Stimulated activated CD8-positive, alpha-beta memory T cell treated with anti-CD3 and anti-CD28 coated beads, Interleukin-4, amount 100 ng/mL, for 4 hours (primary cell): ENCODE results near the gene SETBP1.
A peak's percentile ranks its signal among the peaks of the same experiment; 100 is the strongest.

Source experiments
- DNase-seq, 2 donors: peaks; one replicate each; pipeline ENCODE4 v3.0.0-alpha.2; 2020; ENCODE audit warnings: low read depth in 2 of 2, low spot score in 1 of 2

SETBP1 gene

GRCh38 chr18:44680273-44681075, at the start of gene SETBP1:
TSS of gene SETBP1 (plus strand) at chr18:44680888. CDS start at chr18:44701347, 20,459 bp downstream.
- no peak for DNase-seq

DNA sequence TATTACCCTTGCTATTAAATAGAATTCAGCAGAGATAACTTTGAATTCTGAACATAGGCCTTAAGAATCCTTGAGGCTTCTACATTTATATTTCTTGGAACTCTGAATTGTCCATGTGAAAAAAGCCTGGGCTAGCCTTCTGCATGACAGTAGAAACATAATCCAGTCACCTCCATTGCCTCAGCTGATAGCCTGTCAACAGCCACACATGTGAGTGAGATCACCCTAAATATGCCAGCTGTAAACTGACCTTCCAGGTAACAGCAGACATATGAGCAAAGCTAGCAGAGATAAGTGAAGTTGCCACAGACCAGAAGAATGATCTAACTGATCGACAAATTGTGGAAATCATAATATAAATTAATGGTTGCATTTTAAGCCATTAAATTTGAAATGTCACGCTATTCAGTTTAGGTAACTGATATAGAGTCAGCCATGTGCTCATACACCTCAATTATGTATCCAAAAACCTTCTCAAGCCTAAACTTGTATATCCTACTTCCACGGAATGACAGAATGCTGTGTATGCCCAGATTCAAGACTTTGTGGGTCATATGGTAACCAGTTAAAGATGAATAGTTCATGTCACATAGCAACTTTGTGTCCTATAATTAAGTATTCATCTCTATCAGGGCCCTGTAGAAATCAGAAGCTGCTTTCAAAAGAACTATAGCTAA, 48.1 kb upstream of the SETBP1 start:
- no peak for DNase-seq

DNA sequence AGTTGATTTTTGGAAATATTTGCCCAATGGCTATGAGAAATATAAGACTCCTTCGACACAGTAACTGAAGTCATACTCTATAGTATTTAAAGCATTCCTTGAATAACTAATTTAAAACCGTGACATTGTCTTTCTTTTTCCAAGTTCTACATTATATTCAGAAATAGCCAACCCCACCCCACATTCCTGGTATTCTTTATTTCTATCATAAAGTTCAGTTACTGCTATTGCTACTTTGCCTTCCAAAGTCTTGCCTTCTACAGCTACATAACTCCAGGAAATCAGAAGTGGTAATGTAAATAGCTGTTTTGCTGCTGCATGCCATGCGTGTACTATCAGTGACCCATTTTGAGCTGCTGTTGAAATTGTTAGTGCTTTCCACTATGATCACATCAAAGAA, 45.1 kb upstream of the SETBP1 start:
- no peak for DNase-seq

- DNase-seq = no peak
Measured at GRCh38 chr18:44636241-44636640, 44.4 kb upstream of the SETBP1 start.

GRCh38 chr18:44637210-44638033, 43.3 kb upstream of the SETBP1 start:
- peak in 1 of 2 donors; percentile 7 for DNase-seq

DNA sequence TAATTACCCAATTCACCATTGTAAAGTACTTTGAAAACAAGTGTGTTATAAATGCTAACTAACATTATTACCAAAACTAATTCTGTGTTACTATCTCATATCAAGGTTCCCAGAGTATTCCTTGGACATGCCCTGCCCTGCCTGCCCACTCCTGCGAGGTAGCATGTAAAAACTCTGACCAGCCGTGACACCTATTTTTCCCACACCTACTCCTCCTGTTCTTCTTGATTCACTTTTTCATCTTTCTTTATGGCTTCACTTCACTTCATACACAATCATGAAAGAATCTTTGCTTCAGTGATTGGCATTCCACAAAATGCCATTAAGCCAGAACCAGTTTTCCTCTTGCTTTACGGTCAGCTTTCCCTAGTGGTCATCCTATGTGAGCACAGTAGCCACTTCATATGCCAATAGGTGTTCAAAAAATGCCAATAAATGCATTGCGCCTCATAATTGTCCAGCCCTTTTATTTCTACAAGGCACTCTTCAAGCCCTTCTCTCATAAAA, 42.6 kb upstream of the SETBP1 start:
- no peak for DNase-seq

- no peak for DNase-seq
Measured at GRCh38 chr18:44638811-44639210, 41.9 kb upstream of the SETBP1 start.

DNA sequence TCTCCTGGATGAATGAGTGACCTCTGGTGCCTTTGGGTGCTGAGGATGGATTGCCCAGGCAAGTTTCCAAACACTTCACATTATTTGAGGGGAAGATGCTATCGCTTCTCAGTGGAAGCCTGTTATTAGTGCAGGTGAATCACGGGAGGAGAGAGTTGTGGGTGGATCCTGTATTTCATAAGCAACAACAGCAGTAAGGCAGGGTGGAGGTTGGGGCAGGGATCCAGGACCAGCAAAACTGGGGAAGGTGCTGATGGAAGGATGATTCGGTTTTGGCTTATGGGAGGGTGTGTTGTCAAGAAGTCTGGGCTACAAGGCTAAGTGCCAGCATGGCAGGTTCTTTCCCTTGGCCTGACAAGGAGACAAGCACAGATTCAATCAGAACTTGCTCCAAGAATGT, 37.7 kb upstream of the SETBP1 start:
- DNase-seq = no peak

- DNase-seq = no peak
Measured at GRCh38 chr18:44651478-44651877, 29.2 kb upstream of the SETBP1 start.

- DNase-seq = no peak
Measured at GRCh38 chr18:44651918-44652572, 28.6 kb upstream of the SETBP1 start.

GRCh38 chr18:44652722-44653121, 28.0 kb upstream of the SETBP1 start:
- DNase-seq = no peak

DNA sequence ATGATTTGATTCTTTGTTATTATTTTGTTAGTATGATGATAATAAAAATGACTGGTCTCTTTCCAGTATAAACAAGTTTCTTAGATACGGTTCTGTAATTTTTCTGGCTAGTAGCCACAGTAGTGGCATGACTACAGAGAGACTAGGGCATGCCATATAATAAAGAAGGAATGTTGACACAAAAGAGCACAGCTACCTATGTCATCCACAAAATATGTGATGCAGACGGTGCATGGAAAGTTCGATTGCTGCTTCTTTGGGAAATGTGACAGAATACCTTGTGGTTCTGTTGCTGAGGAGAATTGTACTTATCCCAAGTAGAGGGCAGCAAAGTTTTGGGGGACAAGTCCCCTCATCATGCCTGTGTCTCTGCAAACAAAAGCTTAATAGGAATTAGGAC, 26.1 kb upstream of the SETBP1 start:
- DNase-seq = no peak

GRCh38 chr18:44655435-44655834, 25.3 kb upstream of the SETBP1 start:
- no peak for DNase-seq

- DNase-seq = no peak
Measured at GRCh38 chr18:44659771-44660170, 20.9 kb upstream of the SETBP1 start.

GRCh38 chr18:44668270-44668975, 12.3 kb upstream of the SETBP1 start:
- DNase-seq = no peak

GRCh38 chr18:44671914-44672313, 8.8 kb upstream of the SETBP1 start:
- no peak for DNase-seq

DNA sequence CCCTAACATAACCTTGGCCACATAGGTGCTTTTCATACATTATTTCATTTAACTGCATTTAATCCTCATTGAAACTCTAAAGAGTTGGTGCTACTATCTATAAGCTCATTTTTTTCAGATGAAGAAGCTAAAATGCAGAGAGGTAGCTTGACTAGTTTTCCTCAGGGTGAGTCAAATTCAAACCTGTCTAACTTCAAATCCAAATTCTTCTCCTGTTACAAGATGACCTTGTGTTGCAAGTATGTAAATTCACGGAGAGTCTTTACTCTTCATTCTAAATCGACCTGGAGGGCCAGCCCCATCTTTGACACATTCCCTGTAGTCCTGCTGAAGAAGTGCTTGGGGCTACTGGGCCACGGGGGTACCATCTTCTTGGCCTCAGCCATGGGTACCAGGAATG, 8.2 kb upstream of the SETBP1 start:
- DNase-seq = no peak

DNA sequence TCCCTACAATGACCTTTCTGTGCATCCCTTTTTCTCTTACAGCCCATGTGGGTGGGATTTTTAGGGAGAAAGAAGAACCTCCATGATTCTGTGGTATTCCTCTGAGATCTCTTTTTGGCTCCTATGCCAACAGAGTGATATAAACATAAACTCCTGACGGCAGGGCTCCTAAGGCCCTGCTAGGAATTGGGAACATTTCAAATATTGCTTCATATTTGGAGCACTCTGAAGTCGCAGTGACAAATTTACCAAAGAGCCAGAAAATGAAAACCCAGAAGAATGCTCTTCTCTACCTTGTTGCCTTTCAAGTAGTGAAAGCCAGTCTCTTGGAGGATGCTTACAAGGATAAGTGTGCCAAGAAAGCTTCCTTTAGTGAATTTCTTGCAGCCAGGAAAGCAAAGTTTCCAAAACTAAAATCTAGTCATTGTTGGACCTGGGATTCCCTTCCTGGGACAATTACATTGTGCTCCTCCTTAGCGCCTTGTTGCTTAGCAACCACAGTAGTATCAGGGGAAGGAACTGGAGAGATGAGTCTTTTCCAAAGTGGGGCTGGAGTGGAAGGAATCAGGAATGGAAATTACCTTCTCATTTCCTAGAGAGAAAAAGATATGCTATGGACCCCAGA, 7.3 kb upstream of the SETBP1 start:
- no peak for DNase-seq

DNA sequence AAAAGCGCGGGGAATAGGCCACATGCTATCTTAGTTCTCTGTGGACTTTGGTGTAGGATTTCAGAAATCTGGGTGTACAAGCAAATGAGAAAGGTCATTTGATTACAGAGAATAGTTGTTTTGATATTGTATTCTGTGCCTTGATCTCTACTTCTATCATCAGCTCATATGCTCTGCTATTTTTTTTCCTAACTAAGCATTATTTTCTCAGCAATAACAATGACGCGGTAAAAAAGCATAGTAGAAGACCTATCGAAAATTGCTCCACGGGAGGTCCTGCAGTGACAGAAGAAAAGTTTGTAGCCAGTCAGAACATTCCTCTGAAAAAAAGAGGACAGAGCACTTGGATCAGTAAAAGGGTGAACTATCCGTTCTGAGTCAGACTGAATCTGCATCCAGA, 2.8 kb upstream of the SETBP1 start:
- no peak for DNase-seq

DNA sequence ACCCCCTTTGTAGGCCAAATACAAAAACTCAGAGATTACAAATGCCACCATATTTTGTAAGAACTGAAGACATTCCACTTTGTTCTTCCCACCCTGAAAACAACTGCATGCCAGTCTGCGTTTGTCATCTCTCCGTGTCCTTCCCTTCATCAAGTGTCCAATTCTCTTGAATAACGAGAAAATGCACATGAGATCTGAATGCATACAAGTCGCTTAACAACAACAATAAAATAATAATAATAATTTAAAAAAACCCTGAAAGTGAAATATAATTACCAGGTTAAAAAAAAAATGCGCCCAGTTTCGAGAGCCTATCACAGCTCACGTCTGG, 2.0 kb upstream of the SETBP1 start:
- no peak for DNase-seq
